GM23338 (cell line): ENCODE data around the gene TMA7. TPM values are rescaled to one million over a fixed set of nuclear protein-coding genes. Genes with fewer than 3 reads are reported as not detected.

Experiments used
- ATAC-seq: fragments of 200-7000 bp; cut with Tn5 transposase; 3 replicates; pipeline ENCODE4 v1.9.1; 2020
- DNase-seq: peaks from one replicate; pipeline ENCODE4 v3.0.0-alpha.2; 2015; ENCODE audit warnings: low spot score
- H2AFZ ChIP-seq: fragments of 200-600 bp; sonication (generic); 2 replicates; pipeline ENCODE4 v1.8.0; 2016; ENCODE audit warnings: antibody characterized with exemption, mild to moderate bottlenecking, moderate library complexity
- H3F3A ChIP-seq: fragments of 200-600 bp; sonication (generic); replicated peaks from 2 replicates; pipeline ENCODE4 v1.8.0; 2017; ENCODE audit warnings: antibody characterized with exemption, mixed run types, low read depth
- H3K27ac ChIP-seq: fragments of 200-600 bp; sonication (generic); 2 replicates; pipeline ENCODE4 v1.6.1; 2016; ENCODE audit warnings: low read depth
- H3K27me3 ChIP-seq: fragments of 200-600 bp; sonication (generic); 2 replicates; pipeline ENCODE4 v1.8.0; 2016; ENCODE audit warnings: mild to moderate bottlenecking, mixed run types, moderate library complexity; ENCODE audit not compliant: insufficient read depth
- H3K36me3 ChIP-seq: fragments of 200-600 bp; sonication (generic); 2 replicates; pipeline ENCODE4 v1.8.0; 2016; ENCODE audit warnings: mild to moderate bottlenecking; ENCODE audit not compliant: insufficient read depth
- H3K4me1 ChIP-seq: fragments of 200-600 bp; sonication (generic); 2 replicates; pipeline ENCODE4 v1.8.0; 2016; ENCODE audit warnings: mild to moderate bottlenecking, moderate library complexity; ENCODE audit not compliant: insufficient read depth
- H3K4me2 ChIP-seq: fragments of 200-600 bp; sonication (generic); 2 replicates; pipeline ENCODE4 v1.7.1; 2017; ENCODE audit warnings: mixed run types
- H3K4me3 ChIP-seq: fragments of 200-600 bp; sonication (generic); 2 replicates; pipeline ENCODE4 v1.6.1; 2016; ENCODE audit warnings: mixed run types
- H3K79me2 ChIP-seq: fragments of 200-600 bp; sonication (generic); replicated peaks from 2 replicates; pipeline ENCODE4 v1.8.0; 2017; ENCODE audit warnings: mild to moderate bottlenecking; ENCODE audit not compliant: insufficient read depth
- H3K9me2 ChIP-seq: fragments of 200-600 bp; sonication (generic); 2 replicates; pipeline ENCODE4 v1.8.0; 2017; ENCODE audit not compliant: insufficient read depth
- H4K20me1 ChIP-seq: fragments of 200-600 bp; sonication (generic); replicated peaks from 2 replicates; pipeline ENCODE4 v1.8.0; 2017; ENCODE audit warnings: mild to moderate bottlenecking; ENCODE audit not compliant: insufficient read depth
- H3K27ac Mint-ChIP-seq: 2 replicates; pipeline ENCODE4 v1.8.0; 2020; ENCODE audit warnings: inconsistent platforms, mild to moderate bottlenecking, moderate library complexity, mixed read lengths
- H3K27me3 Mint-ChIP-seq: 3 replicates; pipeline ENCODE4 v1.8.0; 2022; ENCODE audit warnings: low read depth, mild to moderate bottlenecking, moderate library complexity, mixed read lengths, inconsistent platforms; ENCODE audit not compliant: insufficient read depth, poor library complexity
- H3K36me3 Mint-ChIP-seq: 3 replicates; pipeline ENCODE4 v1.8.0; 2021; ENCODE audit warnings: low read depth, mild to moderate bottlenecking, inconsistent platforms, moderate library complexity, mixed read lengths
- H3K4me1 Mint-ChIP-seq: 3 replicates; pipeline ENCODE4 v1.8.0; 2020; ENCODE audit warnings: mild to moderate bottlenecking, inconsistent platforms, mixed read lengths
- H3K4me3 Mint-ChIP-seq: 3 replicates; pipeline ENCODE4 v1.8.0; 2021; ENCODE audit warnings: moderate library complexity, mild to moderate bottlenecking, inconsistent platforms, mixed read lengths
- H3K9me3 Mint-ChIP-seq: 3 replicates; pipeline ENCODE4 v1.8.0; 2020; ENCODE audit warnings: moderate library complexity, mild to moderate bottlenecking, inconsistent platforms, mixed read lengths
- CREB1 ChIP-seq: fragments of 250-450 bp; sonication (Bioruptor Pico); IDR thresholded peaks from 2 replicates; pipeline ENCODE4 v1.5.0; 2020; ENCODE audit warnings: low read depth, mild to moderate bottlenecking, moderate library complexity
- EZH2 ChIP-seq: fragments of 200-600 bp; sonication (generic); IDR thresholded peaks from one replicate; pipeline ENCODE4 v1.8.0; 2017; ENCODE audit warnings: antibody characterized with exemption, mild to moderate bottlenecking, low read depth; ENCODE audit not compliant: unreplicated experiment
- EZH2phosphoT487 ChIP-seq: fragments of 200-600 bp; sonication (generic); IDR thresholded peaks from one replicate; pipeline ENCODE4 v1.8.1; 2018; ENCODE audit warnings: antibody characterized with exemption; ENCODE audit not compliant: unreplicated experiment
- NANOG ChIP-seq: IDR thresholded peaks from 2 replicates; pipeline ENCODE4 v1.6.1; 2016; ENCODE audit warnings: antibody characterized with exemption, borderline replicate concordance
- POLR2AphosphoS5 ChIP-seq: IDR thresholded peaks from 2 replicates; pipeline ENCODE4 v1.6.1; 2016; ENCODE audit warnings: antibody characterized with exemption, low read depth
- STAT1 ChIP-seq: IDR thresholded peaks from one replicate; pipeline ENCODE4 v1.6.1; 2016; ENCODE audit warnings: antibody characterized with exemption; ENCODE audit not compliant: unreplicated experiment
- ZNF114 ChIP-seq: fragments of 250-450 bp; sonication (Bioruptor Pico); IDR thresholded peaks from 2 replicates; pipeline ENCODE4 v1.5.0; 2020; ENCODE audit warnings: mild to moderate bottlenecking, moderate library complexity
- ZNF331 ChIP-seq: fragments of 250-450 bp; sonication (Bioruptor Pico); IDR thresholded peaks from 2 replicates; pipeline ENCODE4 v1.5.0; 2020; ENCODE audit warnings: low read depth, mild to moderate bottlenecking, moderate library complexity
- polyA plus RNA-seq: library from polyadenylated mRNA; unstranded; fragments of >200 nt; fragmentation: Nextera tagmentation; extraction: Ambion mirVana; gene quantifications from 2 replicates; pipeline ENCODE4 v1.2.1, GENCODE V29; 2016
- total RNA-seq: library from RNA; depleted of rRNA; stranded (reverse); fragments of >200 nt; shearing (Covaris generic); gene quantifications from 2 replicates; pipeline ENCODE4 v1.2.3, GENCODE V29; 2014
- TF ChIP-seq, protein P1 (sequence below): fragments of 250-450 bp; sonication (Bioruptor Pico); IDR thresholded peaks from 2 replicates; pipeline ENCODE4 v1.5.0; 2020; ENCODE audit warnings: mild to moderate bottlenecking, moderate library complexity
- TF ChIP-seq, protein P2 (sequence below), 2 experiments: fragments of 200-600 bp in 1 of 2; sonication (generic) in 1 of 2; conservative IDR thresholded peaks; 2 replicates each; pipeline versions ENCODE4 v1.5.1 to v1.6.1; 2016 to 2017; ENCODE audit warnings: antibody characterized with exemption in 2 of 2, low read depth in 2 of 2, mild to moderate bottlenecking in 2 of 2, moderate library complexity in 1 of 2
- TF ChIP-seq, protein P3 (sequence below): IDR thresholded peaks from 2 replicates; pipeline ENCODE4 v1.6.1; 2016; ENCODE audit warnings: antibody characterized with exemption
- TF ChIP-seq, protein P4 (sequence below): IDR thresholded peaks from one replicate; pipeline ENCODE4 v1.6.1; 2018; ENCODE audit warnings: antibody characterized with exemption; ENCODE audit not compliant: unreplicated experiment

The TMA7 gene
- total and polyA plus RNA-seq, 2 experiments from 2014 or later, result 419 to 2,089 TPM

DNA sequence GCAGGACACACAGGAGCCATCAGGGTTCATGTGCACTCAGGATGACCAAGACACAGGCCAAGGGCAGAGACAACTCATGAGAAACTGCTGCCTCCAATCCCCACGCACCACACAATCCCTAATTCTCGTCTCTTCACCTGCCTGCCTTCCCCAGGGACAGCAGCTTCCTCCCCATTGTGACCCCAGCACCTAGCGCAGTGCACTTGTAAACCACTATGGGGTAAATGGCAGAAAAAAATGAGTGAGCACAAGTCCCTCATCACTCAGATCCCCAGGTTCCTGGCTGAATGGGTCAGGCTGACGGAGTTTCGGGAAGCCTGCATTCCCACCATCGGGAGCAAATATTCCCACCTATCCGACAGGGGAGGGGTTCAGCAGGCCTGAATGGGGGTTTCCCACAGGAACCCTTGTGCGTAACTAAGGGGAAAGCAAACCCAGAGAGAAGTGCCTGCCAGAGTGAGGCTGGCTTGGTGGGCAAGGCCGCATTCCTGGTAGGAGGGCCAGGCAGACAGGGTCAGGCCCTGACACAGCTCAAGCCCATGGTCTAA, 28.9 kb upstream of the TMA7 start:
- no peak for TF ChIP-seq STAT1
- no peak for TF ChIP-seq ZNF331 (CRISPR knock-in tag)
- TF ChIP-seq EZH2phosphoT487, result no peak
- TF ChIP-seq, protein P1, sequence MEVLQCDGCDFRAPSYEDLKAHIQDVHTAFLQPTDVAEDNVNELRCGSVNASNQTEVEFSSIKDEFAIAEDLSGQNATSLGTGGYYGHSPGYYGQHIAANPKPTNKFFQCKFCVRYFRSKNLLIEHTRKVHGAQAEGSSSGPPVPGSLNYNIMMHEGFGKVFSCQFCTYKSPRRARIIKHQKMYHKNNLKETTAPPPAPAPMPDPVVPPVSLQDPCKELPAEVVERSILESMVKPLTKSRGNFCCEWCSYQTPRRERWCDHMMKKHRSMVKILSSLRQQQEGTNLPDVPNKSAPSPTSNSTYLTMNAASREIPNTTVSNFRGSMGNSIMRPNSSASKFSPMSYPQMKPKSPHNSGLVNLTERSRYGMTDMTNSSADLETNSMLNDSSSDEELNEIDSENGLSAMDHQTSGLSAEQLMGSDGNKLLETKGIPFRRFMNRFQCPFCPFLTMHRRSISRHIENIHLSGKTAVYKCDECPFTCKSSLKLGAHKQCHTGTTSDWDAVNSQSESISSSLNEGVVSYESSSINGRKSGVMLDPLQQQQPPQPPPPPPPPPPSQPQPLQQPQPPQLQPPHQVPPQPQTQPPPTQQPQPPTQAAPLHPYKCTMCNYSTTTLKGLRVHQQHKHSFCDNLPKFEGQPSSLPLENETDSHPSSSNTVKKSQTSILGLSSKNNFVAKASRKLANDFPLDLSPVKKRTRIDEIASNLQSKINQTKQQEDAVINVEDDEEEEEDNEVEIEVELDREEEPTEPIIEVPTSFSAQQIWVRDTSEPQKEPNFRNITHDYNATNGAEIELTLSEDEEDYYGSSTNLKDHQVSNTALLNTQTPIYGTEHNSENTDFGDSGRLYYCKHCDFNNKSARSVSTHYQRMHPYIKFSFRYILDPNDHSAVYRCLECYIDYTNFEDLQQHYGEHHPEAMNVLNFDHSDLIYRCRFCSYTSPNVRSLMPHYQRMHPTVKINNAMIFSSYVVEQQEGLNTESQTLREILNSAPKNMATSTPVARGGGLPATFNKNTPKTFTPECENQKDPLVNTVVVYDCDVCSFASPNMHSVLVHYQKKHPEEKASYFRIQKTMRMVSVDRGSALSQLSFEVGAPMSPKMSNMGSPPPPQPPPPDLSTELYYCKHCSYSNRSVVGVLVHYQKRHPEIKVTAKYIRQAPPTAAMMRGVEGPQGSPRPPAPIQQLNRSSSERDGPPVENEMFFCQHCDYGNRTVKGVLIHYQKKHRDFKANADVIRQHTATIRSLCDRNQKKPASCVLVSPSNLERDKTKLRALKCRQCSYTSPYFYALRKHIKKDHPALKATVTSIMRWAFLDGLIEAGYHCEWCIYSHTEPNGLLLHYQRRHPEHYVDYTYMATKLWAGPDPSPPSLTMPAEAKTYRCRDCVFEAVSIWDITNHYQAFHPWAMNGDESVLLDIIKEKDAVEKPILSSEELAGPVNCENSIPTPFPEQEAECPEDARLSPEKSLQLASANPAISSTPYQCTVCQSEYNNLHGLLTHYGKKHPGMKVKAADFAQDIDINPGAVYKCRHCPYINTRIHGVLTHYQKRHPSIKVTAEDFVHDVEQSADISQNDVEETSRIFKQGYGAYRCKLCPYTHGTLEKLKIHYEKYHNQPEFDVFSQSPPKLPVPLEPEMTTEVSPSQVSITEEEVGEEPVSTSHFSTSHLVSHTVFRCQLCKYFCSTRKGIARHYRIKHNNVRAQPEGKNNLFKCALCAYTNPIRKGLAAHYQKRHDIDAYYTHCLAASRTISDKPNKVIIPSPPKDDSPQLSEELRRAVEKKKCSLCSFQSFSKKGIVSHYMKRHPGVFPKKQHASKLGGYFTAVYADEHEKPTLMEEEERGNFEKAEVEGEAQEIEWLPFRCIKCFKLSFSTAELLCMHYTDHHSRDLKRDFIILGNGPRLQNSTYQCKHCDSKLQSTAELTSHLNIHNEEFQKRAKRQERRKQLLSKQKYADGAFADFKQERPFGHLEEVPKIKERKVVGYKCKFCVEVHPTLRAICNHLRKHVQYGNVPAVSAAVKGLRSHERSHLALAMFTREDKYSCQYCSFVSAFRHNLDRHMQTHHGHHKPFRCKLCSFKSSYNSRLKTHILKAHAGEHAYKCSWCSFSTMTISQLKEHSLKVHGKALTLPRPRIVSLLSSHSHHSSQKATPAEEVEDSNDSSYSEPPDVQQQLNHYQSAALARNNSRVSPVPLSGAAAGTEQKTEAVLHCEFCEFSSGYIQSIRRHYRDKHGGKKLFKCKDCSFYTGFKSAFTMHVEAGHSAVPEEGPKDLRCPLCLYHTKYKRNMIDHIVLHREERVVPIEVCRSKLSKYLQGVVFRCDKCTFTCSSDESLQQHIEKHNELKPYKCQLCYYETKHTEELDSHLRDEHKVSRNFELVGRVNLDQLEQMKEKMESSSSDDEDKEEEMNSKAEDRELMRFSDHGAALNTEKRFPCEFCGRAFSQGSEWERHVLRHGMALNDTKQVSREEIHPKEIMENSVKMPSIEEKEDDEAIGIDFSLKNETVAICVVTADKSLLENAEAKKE, result no peak
- TF ChIP-seq, protein P2, sequence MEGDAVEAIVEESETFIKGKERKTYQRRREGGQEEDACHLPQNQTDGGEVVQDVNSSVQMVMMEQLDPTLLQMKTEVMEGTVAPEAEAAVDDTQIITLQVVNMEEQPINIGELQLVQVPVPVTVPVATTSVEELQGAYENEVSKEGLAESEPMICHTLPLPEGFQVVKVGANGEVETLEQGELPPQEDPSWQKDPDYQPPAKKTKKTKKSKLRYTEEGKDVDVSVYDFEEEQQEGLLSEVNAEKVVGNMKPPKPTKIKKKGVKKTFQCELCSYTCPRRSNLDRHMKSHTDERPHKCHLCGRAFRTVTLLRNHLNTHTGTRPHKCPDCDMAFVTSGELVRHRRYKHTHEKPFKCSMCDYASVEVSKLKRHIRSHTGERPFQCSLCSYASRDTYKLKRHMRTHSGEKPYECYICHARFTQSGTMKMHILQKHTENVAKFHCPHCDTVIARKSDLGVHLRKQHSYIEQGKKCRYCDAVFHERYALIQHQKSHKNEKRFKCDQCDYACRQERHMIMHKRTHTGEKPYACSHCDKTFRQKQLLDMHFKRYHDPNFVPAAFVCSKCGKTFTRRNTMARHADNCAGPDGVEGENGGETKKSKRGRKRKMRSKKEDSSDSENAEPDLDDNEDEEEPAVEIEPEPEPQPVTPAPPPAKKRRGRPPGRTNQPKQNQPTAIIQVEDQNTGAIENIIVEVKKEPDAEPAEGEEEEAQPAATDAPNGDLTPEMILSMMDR (conservative IDR thresholded peaks at IDR 0.05; ENCODE audit: low read depth in 2 of 2), result no peak
- TF ChIP-seq POLR2AphosphoS5, result no peak
- TF ChIP-seq NANOG, result no peak
- TF ChIP-seq ZNF114, result no peak
- TF ChIP-seq, protein P3, sequence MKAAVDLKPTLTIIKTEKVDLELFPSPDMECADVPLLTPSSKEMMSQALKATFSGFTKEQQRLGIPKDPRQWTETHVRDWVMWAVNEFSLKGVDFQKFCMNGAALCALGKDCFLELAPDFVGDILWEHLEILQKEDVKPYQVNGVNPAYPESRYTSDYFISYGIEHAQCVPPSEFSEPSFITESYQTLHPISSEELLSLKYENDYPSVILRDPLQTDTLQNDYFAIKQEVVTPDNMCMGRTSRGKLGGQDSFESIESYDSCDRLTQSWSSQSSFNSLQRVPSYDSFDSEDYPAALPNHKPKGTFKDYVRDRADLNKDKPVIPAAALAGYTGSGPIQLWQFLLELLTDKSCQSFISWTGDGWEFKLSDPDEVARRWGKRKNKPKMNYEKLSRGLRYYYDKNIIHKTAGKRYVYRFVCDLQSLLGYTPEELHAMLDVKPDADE, result no peak
- no peak for TF ChIP-seq CREB1 (CRISPR knock-in tag)
- TF ChIP-seq, protein P4, sequence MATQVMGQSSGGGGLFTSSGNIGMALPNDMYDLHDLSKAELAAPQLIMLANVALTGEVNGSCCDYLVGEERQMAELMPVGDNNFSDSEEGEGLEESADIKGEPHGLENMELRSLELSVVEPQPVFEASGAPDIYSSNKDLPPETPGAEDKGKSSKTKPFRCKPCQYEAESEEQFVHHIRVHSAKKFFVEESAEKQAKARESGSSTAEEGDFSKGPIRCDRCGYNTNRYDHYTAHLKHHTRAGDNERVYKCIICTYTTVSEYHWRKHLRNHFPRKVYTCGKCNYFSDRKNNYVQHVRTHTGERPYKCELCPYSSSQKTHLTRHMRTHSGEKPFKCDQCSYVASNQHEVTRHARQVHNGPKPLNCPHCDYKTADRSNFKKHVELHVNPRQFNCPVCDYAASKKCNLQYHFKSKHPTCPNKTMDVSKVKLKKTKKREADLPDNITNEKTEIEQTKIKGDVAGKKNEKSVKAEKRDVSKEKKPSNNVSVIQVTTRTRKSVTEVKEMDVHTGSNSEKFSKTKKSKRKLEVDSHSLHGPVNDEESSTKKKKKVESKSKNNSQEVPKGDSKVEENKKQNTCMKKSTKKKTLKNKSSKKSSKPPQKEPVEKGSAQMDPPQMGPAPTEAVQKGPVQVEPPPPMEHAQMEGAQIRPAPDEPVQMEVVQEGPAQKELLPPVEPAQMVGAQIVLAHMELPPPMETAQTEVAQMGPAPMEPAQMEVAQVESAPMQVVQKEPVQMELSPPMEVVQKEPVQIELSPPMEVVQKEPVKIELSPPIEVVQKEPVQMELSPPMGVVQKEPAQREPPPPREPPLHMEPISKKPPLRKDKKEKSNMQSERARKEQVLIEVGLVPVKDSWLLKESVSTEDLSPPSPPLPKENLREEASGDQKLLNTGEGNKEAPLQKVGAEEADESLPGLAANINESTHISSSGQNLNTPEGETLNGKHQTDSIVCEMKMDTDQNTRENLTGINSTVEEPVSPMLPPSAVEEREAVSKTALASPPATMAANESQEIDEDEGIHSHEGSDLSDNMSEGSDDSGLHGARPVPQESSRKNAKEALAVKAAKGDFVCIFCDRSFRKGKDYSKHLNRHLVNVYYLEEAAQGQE, result no peak
- no peak for TF ChIP-seq EZH2

More for the DNA sequence above, 28.9 kb upstream of the TMA7 start:
- no peaks in the 10 kb centered on the region for H3K4me1 ChIP-seq
- no peaks in the 10 kb centered on the region for H3K9me2 ChIP-seq
- no peak overlapping the region for H3K27ac ChIP-seq
- no peak overlapping the region for H3K4me2 ChIP-seq
- no peaks in the 10 kb centered on the region for H3K79me2 ChIP-seq
- no peak for ATAC-seq
- H4K20me1 ChIP-seq, result no peaks in the 10 kb centered on the region; the same call in 1 of the 2 replicates
- H3K9me3 Mint-ChIP-seq, result no peaks in the 10 kb centered on the region
- no peaks in the 10 kb centered on the region for H3K4me1 Mint-ChIP-seq
- H3K36me3 Mint-ChIP-seq, result peaks cover 95% of the 10 kb centered on the region
- H3F3A ChIP-seq, result no peaks in the 10 kb centered on the region
- H3K36me3 ChIP-seq, result peaks cover 18% of the 10 kb centered on the region
- no peak for DNase-seq
- H2AFZ ChIP-seq, result no peak overlapping the region
- H3K4me3 ChIP-seq, result no peak overlapping the region
- H3K4me3 Mint-ChIP-seq, result no peak overlapping the region
- no peak overlapping the region for H3K27ac Mint-ChIP-seq
- H3K27me3 Mint-ChIP-seq, result peaks cover 25% of the 10 kb centered on the region
- H3K27me3 ChIP-seq, result no peaks in the 10 kb centered on the region
